ENCODE results near the gene CPM. TPM values are rescaled to one million over a fixed set of nuclear protein-coding genes. Genes with fewer than 3 reads are reported as not detected.

Gene CPM
- total RNA-seq, 4 donors from 2014 or later: 54.0 to 117 (median 75.2) TPM

DNA sequence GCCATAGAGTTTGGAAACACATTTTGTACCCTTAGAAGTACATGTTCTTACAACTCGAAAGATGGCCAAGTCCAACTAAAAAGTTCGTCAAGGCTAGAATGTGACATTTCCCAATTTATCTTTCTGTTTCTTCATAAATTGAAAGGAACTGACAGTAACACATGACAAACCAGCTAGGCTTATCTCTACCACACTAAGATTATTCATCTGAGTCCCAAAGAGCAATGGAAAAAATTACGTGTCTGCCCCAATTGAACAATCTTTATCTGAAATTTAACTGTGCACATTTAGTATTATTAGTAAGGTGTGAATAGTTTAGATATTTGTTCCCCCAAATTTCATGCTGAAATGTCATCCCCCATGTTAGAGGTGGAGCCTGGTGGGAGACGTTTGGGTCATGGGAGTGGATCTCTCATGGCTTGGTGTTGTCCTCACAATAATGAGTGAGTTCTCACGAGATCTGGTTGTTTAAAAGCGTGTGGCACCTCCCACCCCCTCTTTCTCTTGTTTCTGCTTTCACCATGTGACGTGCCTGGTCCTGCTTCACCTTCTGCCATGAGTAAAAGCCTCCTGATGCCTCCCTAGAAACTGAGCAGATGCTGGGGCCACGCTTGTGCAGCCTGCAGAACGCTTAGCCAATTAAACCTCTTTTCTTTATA lies 13.3 kb downstream of the CPM start:
- H3K27ac ChIP-seq: no peak overlapping the region
- no peak overlapping the region for H3K4me3 ChIP-seq
- 82 to 88% methylated on average over 9 of the region's 9 CpGs for WGBS, 2 donors
- DNase-seq (ENCODE audit: low spot score in 2 of 2): no peak
- H3K4me1 ChIP-seq: no peaks in the 10 kb centered on the region
- H3K36me3 ChIP-seq: no peaks in the 10 kb centered on the region
- H3K27me3 ChIP-seq: no peaks in the 10 kb centered on the region
- TF ChIP-seq EP300 (IDR thresholded peaks at IDR 0.05): no peak
- no peak for TF ChIP-seq POLR2A (IDR thresholded peaks at IDR 0.05)
- TF ChIP-seq, protein P1, sequence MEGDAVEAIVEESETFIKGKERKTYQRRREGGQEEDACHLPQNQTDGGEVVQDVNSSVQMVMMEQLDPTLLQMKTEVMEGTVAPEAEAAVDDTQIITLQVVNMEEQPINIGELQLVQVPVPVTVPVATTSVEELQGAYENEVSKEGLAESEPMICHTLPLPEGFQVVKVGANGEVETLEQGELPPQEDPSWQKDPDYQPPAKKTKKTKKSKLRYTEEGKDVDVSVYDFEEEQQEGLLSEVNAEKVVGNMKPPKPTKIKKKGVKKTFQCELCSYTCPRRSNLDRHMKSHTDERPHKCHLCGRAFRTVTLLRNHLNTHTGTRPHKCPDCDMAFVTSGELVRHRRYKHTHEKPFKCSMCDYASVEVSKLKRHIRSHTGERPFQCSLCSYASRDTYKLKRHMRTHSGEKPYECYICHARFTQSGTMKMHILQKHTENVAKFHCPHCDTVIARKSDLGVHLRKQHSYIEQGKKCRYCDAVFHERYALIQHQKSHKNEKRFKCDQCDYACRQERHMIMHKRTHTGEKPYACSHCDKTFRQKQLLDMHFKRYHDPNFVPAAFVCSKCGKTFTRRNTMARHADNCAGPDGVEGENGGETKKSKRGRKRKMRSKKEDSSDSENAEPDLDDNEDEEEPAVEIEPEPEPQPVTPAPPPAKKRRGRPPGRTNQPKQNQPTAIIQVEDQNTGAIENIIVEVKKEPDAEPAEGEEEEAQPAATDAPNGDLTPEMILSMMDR (IDR thresholded peaks at IDR 0.05): no peak
- H3K9me3 ChIP-seq: no peaks in the 10 kb centered on the region

- H3K27ac ChIP-seq: no peak overlapping the region
- H3K27me3 ChIP-seq: no peaks in the 10 kb centered on the region
- H3K4me1 ChIP-seq: peaks cover 0 to 6% (median 0%) of the 10 kb centered on the region in 4 donors
- 69 to 70% methylated on average over 1 of the region's 1 CpG for WGBS, 2 donors
- H3K4me3 ChIP-seq: no peak overlapping the region
- no peaks in the 10 kb centered on the region for H3K36me3 ChIP-seq
- no peak for DNase-seq (ENCODE audit: low spot score in 2 of 2)
- TF ChIP-seq, protein P1 (IDR thresholded peaks at IDR 0.05): no peak
- TF ChIP-seq EP300 (IDR thresholded peaks at IDR 0.05): no peak
- no peak for TF ChIP-seq POLR2A (IDR thresholded peaks at IDR 0.05)
- no peaks in the 10 kb centered on the region for H3K9me3 ChIP-seq
Measured at GRCh38 chr12:68918960-68919359, 14.0 kb downstream of the CPM start.

- Histone ChIP-seq H3K4me1 (peaks cover 0 to 16% (median 0%) of the 10 kb centered on the region in 4 donors), H3K4me3 (no peak overlapping the region), H3K27me3 (no peaks in the 10 kb centered on the region), H3K9me3 (no peaks in the 10 kb centered on the region), H3K27ac (peak overlapping the region in 2 of 4 donors; percentile 4 to 25), H3K36me3 (no peaks in the 10 kb centered on the region)
- TF ChIP-seq POLR2A (IDR thresholded peaks at IDR 0.05) (no peak), EP300 (IDR thresholded peaks at IDR 0.05) (no peak)
- TF ChIP-seq, protein P1 (IDR thresholded peaks at IDR 0.05): no peak
- DNase-seq (ENCODE audit: low spot score in 2 of 2): no peak
- WGBS, 2 donors: 51 to 55% methylated on average over 3 of the region's 3 CpGs
Measured at GRCh38 chr12:68915055-68915454, 17.9 kb downstream of the CPM start.

GRCh38 chr12:68913682-68914081 lies 19.3 kb downstream of the CPM start:
- Histone ChIP-seq H3K27me3 (no peaks in the 10 kb centered on the region), H3K9me3 (no peaks in the 10 kb centered on the region), H3K4me1 (peaks cover 0 to 16% (median 0%) of the 10 kb centered on the region in 4 donors), H3K27ac (peak overlapping the region in 2 of 4 donors; percentile 28 to 41), H3K36me3 (no peaks in the 10 kb centered on the region), H3K4me3 (no peak overlapping the region)
- TF ChIP-seq, protein P1 (IDR thresholded peaks at IDR 0.05): no peak
- TF ChIP-seq EP300 (IDR thresholded peaks at IDR 0.05) (no peak), POLR2A (IDR thresholded peaks at IDR 0.05) (no peak)
- WGBS, 2 donors: 64 to 75% methylated on average over 4 of the region's 4 CpGs
- DNase-seq (ENCODE audit: low spot score in 2 of 2): no peak

GRCh38 chr12:68912916-68913315 lies 20.1 kb downstream of the CPM start:
- no peak for DNase-seq (ENCODE audit: low spot score in 2 of 2)
- no peaks in the 10 kb centered on the region for H3K9me3 ChIP-seq
- peak overlapping the region in 2 of 4 donors; percentile 28 to 41 for H3K27ac ChIP-seq
- no peaks in the 10 kb centered on the region for H3K27me3 ChIP-seq
- H3K4me1 ChIP-seq: peaks cover 0 to 16% (median 0%) of the 10 kb centered on the region in 4 donors
- H3K4me3 ChIP-seq: no peak overlapping the region
- H3K36me3 ChIP-seq: no peaks in the 10 kb centered on the region
- TF ChIP-seq EP300 (IDR thresholded peaks at IDR 0.05): no peak
- TF ChIP-seq, protein P1 (IDR thresholded peaks at IDR 0.05): no peak
- TF ChIP-seq POLR2A (IDR thresholded peaks at IDR 0.05): no peak
- 77 to 79% methylated on average over 2 of the region's 2 CpGs for WGBS, 2 donors
